HL-60 (cell line): ENCODE results near the gene PUS1.

Experiments
- DNase-seq, 2 experiments: peaks; one replicate each; pipeline ENCODE4 v3.0.0-alpha.2; 2010 to 2020; ENCODE audit warnings: low read depth in 1 of 2, low spot score in 1 of 2
- H3K27ac ChIP-seq: fragments of 250-450 bp; sonication (Bioruptor Pico); replicated peaks from 2 replicates; pipeline ENCODE4 v1.5.1; 2020; ENCODE audit warnings: mild to moderate bottlenecking, moderate library complexity
- H3K27me3 ChIP-seq: fragments of 250-450 bp; sonication (Bioruptor Pico); 2 replicates; pipeline ENCODE4 v1.5.1; 2021; ENCODE audit warnings: mild to moderate bottlenecking, moderate library complexity; ENCODE audit not compliant: insufficient read depth, poor library complexity, severe bottlenecking
- H3K4me3 ChIP-seq: replicated peaks from 2 replicates; pipeline ENCODE4 v1.5.1; 2011; ENCODE audit warnings: mild to moderate bottlenecking, control low read depth, low read length; ENCODE audit not compliant: insufficient read depth
- CTCF ChIP-seq: IDR thresholded peaks from one replicate; pipeline ENCODE4 v1.5.1; 2011; ENCODE audit warnings: low read length, control low read depth, inconsistent platforms; ENCODE audit not compliant: insufficient read depth
- GABPA ChIP-seq: IDR thresholded peaks from 2 replicates; pipeline ENCODE4 v1.6.1; 2012; ENCODE audit warnings: low read depth
- POLR2AphosphoS5 ChIP-seq: IDR thresholded peaks from 2 replicates; pipeline ENCODE4 v1.6.1; 2012; ENCODE audit warnings: low read depth
- REST ChIP-seq: IDR thresholded peaks from 2 replicates; pipeline ENCODE4 v1.6.1; 2012; ENCODE audit warnings: low read depth; ENCODE audit not compliant: insufficient replicate concordance
- SPI1 ChIP-seq: IDR thresholded peaks from 2 replicates; pipeline ENCODE4 v1.6.1; 2012; ENCODE audit warnings: low read depth, mild to moderate bottlenecking, borderline replicate concordance

PUS1 gene

GRCh38 chr12:131902332-131903241, 26.5 kb upstream of the PUS1 start:
- Histone ChIP-seq H3K4me3 (no peak overlapping the region), H3K27me3 (no peaks in the 10 kb centered on the region), H3K27ac (no peak overlapping the region)
- TF ChIP-seq GABPA: no peak
- TF ChIP-seq POLR2AphosphoS5: no peak
- TF ChIP-seq REST: no peak
- no peak for TF ChIP-seq SPI1
- TF ChIP-seq CTCF: no peak
- DNase-seq: no peak

GRCh38 chr12:131903270-131904255, 25.5 kb upstream of the PUS1 start:
- H3K27ac ChIP-seq: no peak overlapping the region
- TF ChIP-seq REST (no peak), POLR2AphosphoS5 (no peak), GABPA (no peak), SPI1 (no peak), CTCF (no peak)

GRCh38 chr12:131904346-131904745, 24.7 kb upstream of the PUS1 start:
- no peak for DNase-seq
- H3K27me3 ChIP-seq: no peaks in the 10 kb centered on the region
- H3K4me3 ChIP-seq: no peak overlapping the region
- no peak for TF ChIP-seq CTCF
- H3K27ac ChIP-seq: no peak overlapping the region

More at GRCh38 chr12:131903270-131904255, 25.5 kb upstream of the PUS1 start:
- Histone ChIP-seq H3K27me3 (no peaks in the 10 kb centered on the region), H3K4me3 (no peak overlapping the region)
- DNase-seq: no peak
